HG02623 (cell line): ENCODE data around the gene LRTM2.

ENCODE experiments used
- ATAC-seq: cut with Tn5 transposase; IDR thresholded peaks from one replicate; pipeline ENCODE4 v1.9.1; 2021; ENCODE audit warnings: moderate library complexity; ENCODE audit not compliant: unreplicated experiment

The LRTM2 gene

DNA sequence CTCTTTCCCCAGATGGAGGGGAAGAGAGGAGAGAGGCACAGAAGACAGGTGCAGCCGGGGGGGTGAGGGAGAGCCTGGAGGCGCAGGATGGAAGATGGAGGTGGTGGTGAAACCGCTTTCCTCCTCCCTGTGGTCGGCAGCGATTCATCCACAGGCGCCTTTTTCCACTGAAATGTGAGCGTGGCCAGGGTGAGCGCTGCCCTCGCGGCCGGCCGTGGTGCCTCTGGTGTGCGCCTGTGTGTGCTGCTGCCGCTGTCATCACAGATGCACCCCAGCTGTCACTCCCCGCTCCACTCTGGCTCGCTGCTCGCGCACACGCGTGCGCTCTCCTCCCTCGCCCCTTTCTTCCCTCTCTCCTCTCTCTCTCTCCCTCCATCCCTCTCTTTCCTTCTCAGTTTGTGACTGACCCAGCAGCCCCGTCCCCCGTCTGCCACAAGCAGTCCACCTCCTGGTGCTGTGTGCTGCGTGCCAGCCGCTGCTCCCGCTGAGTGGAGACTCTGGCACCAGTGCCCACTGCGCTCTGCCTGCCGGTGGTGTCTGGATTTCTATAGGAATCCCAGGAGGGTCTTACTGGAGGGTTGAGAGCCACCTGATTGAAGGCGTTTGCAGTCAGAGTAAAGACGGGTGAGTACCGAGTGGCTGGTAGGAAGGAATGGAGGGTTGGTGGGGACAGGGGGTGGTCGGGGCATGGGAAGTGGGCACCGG lies at the start of gene LRTM2:
LRTM2 (plus strand) TSS at position 375 of the 705 bp plus-strand sequence. CDS start 7,584 bp downstream, outside the sequence.
- ATAC-seq, result no peak

DNA sequence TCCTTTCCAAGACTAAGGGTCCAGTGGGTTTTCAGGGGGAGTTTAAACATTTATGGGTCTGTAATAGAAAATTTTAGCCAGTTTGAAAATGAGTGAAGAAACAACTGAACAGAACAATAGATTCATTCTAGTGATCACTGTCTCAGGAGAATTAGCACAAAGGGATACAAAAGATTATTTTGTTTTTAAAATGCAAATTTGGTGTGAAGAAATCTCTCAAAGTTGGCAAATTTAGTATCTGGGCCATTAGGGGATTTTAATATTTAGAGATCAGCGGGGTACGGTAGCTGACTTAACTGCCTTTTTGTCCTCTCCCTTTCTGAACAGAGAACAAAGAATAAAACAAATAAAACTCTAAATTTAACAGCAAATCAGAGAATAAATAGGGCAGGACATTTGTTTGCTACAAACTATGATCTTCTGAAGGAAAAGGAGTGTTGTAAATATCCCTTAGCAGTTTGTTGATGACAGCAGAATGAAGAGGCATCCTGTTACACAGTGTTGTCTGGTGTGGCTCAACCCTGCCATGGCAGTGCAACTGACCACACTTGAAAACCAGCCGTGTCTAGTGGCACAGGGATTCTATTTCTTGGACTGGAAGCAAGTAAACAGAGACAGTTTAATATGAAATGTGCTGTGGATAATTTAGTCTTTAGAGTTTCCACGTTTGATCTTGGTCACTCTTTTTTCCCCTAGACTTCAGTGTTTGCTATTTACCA lies 46.3 kb upstream of the LRTM2 start:
- no peak for ATAC-seq

DNA sequence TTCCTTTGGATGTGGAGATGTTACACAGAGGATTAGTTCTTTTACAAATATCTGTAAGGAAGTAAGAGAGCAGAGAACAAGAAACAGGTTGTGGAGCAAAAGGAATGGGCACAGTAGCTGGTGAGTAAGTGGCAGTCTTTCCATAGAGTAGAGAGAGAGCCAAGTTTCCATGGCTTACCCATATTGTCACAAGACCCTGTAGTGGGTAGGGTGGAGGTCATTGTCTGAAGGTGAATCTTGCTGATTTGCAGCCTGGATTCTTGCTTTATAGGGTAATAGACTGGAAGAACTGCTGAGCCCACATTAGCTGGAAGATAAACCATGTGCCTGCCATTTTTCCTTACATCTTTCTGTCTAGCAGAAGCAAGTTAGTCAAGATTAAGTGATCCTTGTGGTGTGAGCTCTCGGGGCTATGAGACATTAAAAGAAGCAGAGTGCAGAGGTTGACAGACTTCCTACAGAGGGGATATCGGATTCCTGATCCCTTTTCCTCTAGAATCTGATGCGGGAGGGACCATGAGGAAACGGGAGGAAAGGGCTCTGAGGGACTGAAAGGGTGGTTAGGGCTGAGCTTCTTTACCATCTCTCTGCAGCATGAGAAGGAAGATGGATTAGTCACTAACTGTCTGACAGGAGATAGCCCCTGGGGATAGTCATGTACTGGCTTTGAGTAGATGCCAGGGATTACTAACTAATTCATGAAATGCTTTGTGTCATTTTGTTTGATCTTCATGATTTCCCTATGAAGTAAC lies 44.0 kb upstream of the LRTM2 start:
- ATAC-seq, result no peak

DNA sequence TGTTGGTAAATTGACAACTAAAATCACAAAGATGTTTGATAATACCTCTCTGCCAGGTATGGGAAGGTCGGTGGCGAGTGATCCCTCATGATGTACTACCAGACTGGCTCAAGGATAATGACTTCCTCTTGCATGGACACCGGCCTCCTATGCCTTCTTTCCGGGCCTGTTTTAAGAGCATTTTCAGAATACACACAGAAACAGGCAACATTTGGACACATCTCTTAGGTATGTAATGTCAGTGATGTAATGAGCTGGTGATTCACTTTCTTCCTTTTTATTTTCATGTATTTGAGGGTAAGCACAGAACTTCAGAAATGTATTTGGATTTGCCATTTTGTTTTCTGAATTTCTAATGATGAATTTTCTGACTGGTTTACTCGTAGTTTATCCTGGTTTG lies 42.6 kb upstream of the LRTM2 start:
- ATAC-seq, result no peak

DNA sequence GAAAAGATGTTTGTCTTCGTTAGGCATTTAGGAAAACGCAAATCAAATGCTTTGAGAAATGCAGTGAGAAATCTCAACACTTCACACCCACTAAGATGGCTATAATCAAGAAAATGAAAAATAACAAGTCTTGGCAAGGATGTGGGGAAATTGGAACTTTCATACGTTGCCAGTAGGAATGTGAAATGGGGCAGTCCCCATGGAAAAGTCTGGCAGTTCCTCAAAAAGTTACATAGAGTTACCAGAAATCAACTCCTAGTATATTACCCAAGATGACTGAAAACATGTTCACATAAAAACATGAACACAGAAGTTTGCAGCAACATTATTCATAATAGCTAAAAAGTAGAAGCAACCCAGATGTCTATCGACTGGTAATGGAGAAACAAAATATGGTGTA lies 41.5 kb upstream of the LRTM2 start:
- no peak for ATAC-seq

DNA sequence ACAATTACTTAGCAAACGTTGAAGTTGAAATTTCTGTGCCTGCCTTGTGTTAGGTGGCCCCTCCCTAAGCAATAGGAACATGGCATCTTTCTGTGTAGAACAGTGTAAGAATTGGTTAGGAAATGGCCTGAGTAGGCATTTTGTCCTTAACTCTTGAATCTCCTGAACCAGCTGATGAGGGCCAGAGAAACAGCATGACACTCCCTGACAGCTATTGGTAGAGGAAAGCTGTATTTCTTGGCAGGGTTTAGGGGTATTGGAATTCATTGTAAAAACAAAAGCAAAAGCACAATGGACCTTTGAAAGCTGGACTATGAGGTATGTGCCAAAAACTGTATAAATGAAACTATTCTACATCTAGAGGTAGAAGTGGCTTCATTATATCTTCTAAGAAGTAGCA lies 40.6 kb upstream of the LRTM2 start:
- no peak for ATAC-seq

DNA sequence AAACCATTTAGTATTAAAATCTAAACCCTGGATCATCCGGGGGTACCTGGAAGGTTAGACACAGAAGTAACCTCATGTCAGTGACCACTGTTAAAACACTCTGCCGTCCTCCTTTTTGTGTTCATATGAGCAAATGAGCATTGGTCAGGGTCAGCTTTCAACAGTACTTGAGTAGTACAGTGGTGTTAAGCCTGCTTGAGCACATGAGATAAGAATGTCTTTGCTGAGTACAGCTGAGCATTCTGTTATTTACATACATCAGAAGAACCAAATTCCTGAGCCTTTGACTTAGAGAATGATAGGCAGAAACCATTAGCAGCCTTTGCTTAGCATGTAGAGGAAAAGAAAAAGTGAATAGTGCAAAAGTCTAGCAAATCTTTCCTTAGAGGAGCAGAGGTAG lies 38.6 kb upstream of the LRTM2 start:
- ATAC-seq, result no peak

DNA sequence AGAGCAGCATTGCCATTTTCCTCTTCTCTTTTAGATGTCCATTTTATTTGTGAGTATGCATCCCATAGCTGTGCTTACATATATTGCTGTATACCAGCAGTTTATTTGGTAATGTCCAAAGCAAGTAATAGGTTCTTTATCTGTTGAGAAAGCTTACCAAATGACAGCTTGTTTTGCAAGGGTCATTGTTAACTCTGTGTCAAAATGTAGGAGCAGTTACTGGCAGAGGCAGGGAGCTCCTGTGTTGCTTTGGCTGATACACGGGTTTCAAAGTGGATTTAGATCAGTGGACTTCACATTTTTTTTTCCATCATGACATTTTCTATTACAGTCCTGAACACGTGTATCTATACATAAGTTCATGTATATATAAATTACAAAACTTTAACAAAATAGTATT lies 38.1 kb upstream of the LRTM2 start:
- ATAC-seq, result no peak

DNA sequence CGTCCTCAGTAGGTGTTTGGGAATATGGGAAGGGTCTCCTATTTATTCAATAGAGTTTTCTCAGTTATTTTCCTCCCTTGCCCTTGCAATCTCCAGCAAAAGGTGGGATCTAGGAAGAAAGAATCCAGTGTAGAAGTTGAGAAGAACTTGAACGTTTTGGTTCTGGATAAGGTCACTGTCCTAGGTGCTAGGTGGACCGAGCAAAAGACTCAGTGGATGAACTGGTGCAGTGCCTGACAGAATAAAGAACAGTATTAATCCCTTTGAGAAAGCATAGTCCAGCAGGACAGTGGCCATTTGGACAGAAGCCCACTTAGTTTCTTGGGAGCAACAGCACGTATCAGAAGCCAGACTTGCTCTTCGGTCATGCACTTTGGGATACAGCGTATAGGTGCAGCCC lies 32.7 kb upstream of the LRTM2 start:
- no peak for ATAC-seq

DNA sequence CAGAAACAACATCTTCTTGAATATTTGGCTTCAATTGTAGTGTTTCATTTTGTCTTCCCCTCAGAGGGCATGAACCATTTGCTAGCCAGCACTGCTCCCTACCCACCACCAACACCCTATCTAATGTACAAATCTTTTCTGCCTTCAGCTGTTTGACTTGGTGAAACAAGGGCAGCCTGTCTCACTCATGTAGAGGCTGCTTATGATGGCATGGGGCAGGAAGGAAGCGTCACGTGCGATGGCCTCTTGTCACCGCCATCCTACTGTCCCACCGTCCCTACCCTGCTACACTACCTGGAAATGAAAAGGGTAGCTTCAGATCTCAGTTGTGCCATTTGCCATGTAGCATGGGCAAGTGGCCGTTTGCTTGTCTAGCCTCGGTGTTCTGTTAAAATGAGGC lies 29.9 kb upstream of the LRTM2 start:
- no peak for ATAC-seq

DNA sequence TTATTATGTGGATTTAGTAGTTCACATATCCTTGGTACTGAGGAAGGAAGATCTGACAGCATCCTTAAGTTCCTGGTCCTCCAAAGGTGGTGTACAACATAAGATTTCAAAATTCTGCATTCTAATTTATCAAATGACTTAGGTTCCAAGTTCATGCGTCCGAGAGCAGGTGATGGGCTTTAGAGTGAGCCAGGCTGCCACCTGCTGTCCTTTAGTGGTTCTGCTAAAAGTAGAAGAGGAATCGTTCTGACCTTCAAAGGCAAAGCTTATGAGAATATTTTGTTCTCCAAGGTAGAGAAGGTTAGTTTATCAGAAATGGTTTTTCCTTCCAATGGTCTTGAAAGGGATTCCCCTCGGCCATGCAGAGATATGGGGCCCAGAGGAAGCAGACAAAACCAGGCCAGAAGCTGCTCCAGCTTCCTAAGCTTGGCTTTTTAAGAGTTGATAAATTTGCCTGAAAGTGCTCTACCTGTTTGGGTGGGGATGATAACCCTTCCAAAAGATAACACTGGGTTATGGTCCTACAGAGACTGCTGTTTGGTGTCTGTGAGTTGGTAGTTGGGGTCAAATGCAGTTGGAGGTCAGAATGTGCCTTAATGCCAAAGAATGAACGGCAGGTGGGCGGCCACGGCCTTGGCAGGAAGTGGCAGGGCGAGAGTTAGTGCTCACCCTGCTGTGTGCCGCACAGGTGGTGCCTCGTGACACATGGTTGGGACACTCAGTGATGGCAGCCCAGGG lies 29.1 kb upstream of the LRTM2 start:
- ATAC-seq, result no peak

DNA sequence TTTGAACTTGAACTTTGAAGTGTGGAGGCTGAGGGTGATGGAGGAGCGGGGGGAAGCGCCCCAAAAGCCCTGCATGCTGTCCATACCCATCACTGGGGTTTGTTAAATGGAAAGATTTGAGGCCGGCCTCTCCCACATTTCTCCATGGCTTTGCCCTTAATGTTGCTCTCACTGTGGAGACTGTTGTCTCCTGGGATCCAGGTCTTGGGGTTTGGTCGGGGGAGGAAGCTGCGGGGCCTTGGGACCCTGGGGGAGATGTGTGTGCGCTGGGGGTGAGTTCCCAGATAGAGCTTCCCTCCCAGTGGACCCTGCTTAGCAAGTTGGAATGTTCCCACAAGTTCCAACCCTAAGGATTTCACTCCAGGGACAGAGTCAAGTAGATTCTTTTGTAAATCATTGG lies 28.0 kb upstream of the LRTM2 start:
- no peak for ATAC-seq

DNA sequence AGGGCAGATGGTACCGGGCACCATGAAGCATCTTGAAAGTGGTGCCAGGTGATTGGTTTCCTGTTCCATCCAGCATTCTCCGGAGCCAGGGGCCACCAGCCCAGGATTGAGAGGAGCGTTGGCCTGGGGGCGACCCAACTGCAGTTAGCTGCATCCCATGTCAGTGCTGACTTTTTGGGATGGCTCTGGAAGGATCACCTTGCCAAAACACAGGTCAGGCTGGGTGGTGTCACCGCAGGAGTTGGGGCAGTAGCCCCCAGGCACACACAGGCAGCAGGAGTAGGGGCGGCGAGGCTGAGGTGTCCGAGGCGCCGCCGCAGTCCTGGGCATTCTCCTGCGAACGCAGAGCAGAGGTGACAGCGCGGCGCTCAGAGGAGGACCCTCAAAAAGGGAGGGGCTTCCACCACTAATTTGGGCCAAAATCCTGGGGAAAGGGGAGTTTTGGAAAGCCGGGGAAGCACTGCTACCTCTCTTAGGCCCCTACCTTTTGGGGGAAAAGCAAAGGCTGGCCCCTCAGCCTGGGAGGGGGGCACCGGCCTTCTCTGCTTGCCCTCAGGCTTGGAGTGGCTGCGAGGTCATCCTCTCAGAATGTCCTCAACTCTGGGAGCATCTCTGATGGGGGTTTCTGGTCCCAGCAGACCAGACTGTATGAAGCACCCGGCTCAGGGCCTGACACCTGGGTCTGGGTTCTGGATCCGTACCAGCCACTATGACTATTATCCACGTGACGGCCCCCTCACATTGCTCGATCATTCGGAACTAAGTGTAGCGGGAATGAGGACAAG lies 26.7 kb upstream of the LRTM2 start:
- no peak for ATAC-seq

DNA sequence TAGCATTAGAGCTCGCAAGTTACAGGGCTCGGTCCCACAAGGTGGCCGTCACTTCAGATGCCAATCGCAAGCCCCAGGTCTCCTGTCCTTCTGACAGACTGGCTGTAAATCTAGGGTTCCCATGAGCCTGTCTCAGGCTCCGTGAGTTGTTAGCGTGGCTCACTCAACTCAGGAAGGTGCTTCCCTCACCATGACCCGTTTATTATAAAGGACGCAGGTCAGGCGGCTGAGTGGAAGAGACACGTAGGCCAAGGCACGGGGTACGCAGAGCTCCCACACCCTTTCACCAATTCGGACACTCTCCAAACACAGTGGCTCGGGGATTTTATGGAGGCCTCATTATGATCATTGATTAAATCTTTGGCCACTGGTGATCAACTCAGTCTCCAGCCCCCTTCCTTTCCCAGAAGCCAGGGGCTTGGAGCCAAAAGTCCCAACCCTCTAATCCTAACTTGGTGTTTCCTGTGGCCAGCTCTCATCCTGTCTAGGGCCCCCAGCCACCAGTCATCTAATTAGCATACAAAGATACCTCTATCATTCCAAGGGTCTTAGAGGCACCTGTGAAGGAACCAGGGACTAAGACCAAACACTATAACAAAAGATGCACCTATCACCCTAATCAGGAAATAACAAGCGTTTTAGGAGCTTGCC lies 25.8 kb upstream of the LRTM2 start:
- no peak for ATAC-seq

DNA sequence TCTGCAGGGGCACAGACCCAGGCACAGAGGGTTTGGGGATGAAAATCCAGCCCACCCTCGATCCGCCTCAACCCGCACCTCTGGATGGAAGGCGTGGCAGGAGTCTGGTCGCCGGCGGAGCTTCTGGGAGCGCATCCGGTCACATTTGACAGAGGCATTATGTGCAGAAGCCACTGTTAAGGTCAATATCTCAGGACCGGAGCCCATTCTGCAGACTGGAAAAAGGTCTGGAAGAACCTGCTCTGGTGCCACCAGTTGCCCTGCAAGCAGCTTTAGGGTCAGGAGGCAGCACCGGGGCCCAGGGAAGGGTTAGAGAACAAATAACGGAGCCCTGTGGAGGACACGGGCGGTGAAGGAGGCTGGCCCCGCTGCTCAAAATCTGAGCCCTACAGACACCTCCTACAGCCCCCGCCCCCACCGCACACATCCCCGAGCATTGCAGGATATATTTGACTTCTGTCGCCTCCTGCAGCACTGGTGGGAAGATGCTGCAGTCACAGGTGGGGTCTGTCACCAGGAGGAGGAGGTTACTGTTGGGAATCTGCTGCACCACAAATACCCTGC lies 25.1 kb upstream of the LRTM2 start:
- ATAC-seq, result no peak

DNA sequence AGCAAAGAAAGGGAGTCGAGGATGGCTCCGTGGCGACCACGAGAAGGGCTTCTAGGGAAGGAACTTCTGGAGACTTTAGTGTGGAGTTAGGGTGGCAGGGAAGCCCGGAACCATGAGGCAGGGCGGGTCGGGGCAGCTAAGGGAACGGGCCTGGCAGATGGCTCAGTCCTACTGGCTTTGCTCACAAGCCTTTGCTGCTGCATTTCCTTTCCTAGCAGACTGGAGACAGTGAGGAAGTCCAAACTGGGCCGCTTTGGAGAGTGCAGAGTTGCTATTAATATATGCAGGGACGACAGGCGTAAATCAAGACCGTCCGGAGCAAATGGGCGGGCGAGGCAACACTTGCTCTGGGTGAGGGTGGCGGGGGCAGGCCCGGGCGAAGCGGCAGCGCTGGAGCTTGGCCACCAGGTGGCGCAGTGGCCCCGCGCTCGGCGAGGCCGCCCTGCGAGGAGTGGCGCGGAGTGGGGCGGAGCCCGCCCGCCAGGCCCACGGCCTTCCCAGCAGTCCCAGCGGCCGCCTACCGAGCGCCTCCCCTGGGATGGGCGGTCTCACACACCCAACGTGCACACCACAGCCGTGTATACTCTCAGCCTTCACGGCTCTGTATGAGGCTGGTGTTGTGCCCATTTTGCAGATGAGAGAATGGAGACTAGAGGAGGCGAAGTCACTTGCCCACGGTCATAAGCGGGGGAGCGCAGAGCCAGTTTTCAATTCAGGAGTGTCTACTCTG lies 24.4 kb upstream of the LRTM2 start:
- ATAC-seq, result peak; percentile 84

DNA sequence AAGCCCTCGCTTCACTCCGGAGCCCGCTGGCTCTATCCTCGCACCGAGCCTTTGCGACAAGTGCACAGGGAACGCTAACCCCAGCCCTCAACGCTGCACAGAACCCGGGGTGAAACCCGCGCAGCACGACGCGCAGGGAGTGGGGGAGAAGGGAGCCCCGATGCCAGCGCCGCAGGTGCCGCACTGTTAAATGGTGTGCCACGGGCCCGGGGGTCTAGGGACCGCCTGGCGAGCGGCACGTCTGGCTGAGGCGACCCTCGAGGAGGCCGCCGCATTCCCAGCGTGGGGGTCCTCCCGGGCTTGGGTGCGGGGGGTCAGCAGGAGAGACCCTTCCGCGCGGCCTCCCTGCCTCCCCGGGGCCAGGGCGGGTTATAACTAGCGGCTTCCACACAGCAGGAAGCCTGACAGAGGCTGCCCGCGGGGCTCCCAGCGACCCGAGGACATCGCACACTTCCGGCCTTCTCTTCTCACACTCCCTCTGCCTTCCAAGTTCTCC lies 23.8 kb upstream of the LRTM2 start:
- ATAC-seq, result peak; percentile 16

DNA sequence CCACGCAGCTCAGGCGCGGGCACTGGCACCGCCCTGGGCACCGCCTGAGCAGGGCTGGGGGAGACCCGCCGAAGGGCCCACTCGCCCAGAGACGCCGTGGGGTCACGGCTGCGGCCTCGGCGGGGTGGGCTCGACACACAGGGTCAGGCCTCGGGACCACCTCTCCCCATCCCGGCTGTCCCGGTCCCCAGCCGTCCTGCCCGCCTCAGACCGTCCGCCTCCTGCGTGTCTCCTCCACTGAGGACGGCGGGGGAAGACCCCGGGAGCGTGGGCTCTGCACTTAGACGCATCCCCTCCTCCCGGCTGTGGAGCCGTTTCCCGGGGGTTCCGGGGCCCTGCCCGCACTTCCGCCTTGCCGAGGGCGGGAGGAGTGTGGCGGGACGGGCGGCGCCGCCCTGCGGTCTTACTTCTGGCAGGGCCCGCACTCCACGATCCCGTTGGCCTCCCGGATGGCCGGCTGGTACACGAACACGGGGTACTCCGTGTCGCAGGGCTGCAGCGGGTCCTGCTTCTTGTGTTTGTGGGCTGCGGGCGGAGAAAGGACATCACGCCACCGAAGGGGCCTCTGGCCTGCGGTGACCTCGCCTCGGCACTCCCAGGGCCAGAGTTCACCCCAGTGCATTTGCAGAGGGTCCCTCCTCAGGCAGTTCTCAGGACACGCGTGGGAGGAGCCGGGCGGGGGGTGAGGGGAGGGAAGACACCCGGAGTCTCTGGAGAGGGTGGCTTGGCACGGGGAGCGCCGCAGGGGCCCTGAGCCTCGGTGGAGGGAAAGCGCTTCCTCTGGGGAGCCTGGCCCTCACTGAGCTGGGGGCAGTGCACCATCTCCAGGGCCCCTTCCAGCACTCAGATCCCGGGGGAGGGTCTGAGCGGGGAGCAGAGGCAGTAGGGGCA lies 23.1 kb upstream of the LRTM2 start:
- peak; percentile 6 for ATAC-seq
